Testis (tissue), 3 donors: ENCODE measurements around the gene SCGB1A1. TPM values are rescaled to one million over a fixed set of nuclear protein-coding genes. Genes with fewer than 3 reads are reported as not detected.

Experiments
- DNase-seq: peaks from one replicate; pipeline ENCODE4 v3.0.0-alpha.2; 2019
- H3K27ac ChIP-seq, 2 donors: fragments of 200-600 bp; sonication (generic); one replicate each; pipeline ENCODE4 v1.5.1; 2019
- H3K27me3 ChIP-seq: fragments of 200-600 bp; sonication (generic); one replicate; pipeline ENCODE4 v1.5.1; 2019
- H3K36me3 ChIP-seq: fragments of 200-600 bp; sonication (generic); one replicate; pipeline ENCODE4 v1.5.1; 2017; ENCODE audit warnings: low read depth; ENCODE audit errors: missing control alignments
- H3K4me1 ChIP-seq: fragments of 200-600 bp; sonication (generic); one replicate; pipeline ENCODE4 v1.5.1; 2019
- H3K4me3 ChIP-seq, 2 donors: fragments of 200-600 bp; sonication (generic); one replicate each; pipeline ENCODE4 v1.5.1; 2017 to 2019
- H3K9me3 ChIP-seq: fragments of 200-600 bp; sonication (generic); one replicate; pipeline ENCODE4 v1.5.1; 2017
- POLR2A ChIP-seq: fragments of 450-650 bp; IDR thresholded peaks from one replicate; pipeline ENCODE4 v1.6.1; 2017; ENCODE audit warnings: antibody characterized with exemption, mild to moderate bottlenecking, moderate library complexity
- WGBS, 2 donors: methylation state at CpG; one replicate each; pipeline ENCODE4 v1.1.5; 2018; 5-methylcytosine and 5-hydroxymethylcytosine counted together
- intact Hi-C: fragments of 100-400 bp; cut with DNase I; formaldehyde crosslinking; loops from one replicate; pipeline ENCODE4 v1.15.1; 2023; ENCODE audit warnings: low total_unique reads
- polyA plus RNA-seq: library from polyadenylated mRNA; stranded (reverse); fragments of 350-450 nt; fragmentation: Illumina TruSeq; extraction: RNeasy Lipid Tissue Mini Kit (QIAGEN cat#74804); gene quantifications from one replicate; pipeline ENCODE4 v1.2.3, GENCODE V29; 2014; ENCODE audit warnings: low read depth, low replicate concordance; ENCODE audit not compliant: insufficient read depth
- total RNA-seq, 2 donors: library from RNA; depleted of rRNA; stranded (reverse); fragments of >200 nt; gene quantifications; one replicate each; pipeline ENCODE4 v1.2.3, GENCODE V29; 2016
- TF ChIP-seq, protein P1 (sequence below), 3 experiments: fragments of 450-650 bp in 2 of 3; fragments of 200-600 bp in 1 of 3; sonication (generic) in 1 of 3; IDR thresholded peaks; one replicate each; pipeline ENCODE4 v1.5.1; 2016 to 2019; ENCODE audit warnings: antibody characterized with exemption in 3 of 3, mild to moderate bottlenecking in 2 of 3, moderate library complexity in 1 of 3

Gene SCGB1A1
- total and polyA plus RNA-seq, 3 donors from 2014 or later, result not detected

DNA sequence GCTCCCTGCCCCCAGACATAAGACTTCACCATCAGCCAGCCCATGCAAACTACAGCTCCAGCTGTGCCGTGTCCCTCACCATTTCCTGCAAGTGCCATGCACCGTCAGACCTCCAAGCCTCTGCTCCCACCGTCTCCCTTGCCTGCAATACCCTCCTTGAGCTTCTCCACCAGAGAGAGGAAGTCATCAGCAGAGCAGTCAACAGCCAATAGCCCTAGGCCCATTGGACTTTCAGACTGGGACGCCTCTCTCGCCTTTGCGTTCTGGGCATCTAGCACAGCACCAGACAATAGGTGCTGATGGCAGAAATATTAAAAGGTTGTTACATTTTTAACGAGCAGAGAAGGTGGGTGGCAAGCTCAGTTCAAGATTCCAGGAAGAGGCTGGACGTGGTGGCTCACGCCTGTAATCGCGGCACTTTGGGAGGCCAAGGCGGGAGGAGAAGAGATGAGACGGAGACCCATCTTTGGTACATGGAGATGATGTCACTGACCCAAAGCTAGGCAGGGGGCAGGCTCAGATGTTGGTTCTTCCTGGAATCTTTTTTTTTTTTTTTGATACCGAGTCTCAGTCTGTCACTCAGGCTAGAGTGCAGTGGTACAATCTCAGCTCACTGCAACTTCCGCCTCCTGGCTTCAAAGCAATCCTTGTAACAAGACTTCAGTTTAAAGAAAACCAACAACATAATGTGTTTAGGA lies 31.9 kb downstream of the SCGB1A1 start:
- WGBS, 2 donors, result 93 to 94% methylated on average over 15 of the region's 15 CpGs
- H3K4me1 ChIP-seq, result peaks cover 4% of the 10 kb centered on the region
- H3K36me3 ChIP-seq, result no peaks in the 10 kb centered on the region
- intact Hi-C loops, result no loop called here
- TF ChIP-seq POLR2A, result no peak
- TF ChIP-seq, protein P1, sequence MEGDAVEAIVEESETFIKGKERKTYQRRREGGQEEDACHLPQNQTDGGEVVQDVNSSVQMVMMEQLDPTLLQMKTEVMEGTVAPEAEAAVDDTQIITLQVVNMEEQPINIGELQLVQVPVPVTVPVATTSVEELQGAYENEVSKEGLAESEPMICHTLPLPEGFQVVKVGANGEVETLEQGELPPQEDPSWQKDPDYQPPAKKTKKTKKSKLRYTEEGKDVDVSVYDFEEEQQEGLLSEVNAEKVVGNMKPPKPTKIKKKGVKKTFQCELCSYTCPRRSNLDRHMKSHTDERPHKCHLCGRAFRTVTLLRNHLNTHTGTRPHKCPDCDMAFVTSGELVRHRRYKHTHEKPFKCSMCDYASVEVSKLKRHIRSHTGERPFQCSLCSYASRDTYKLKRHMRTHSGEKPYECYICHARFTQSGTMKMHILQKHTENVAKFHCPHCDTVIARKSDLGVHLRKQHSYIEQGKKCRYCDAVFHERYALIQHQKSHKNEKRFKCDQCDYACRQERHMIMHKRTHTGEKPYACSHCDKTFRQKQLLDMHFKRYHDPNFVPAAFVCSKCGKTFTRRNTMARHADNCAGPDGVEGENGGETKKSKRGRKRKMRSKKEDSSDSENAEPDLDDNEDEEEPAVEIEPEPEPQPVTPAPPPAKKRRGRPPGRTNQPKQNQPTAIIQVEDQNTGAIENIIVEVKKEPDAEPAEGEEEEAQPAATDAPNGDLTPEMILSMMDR (IDR thresholded peaks at IDR 0.05), result no peak
- no peaks in the 10 kb centered on the region for H3K9me3 ChIP-seq
- H3K4me3 ChIP-seq, result no peak overlapping the region
- no peaks in the 10 kb centered on the region for H3K27me3 ChIP-seq
- H3K27ac ChIP-seq, result no peak overlapping the region
- no peak for DNase-seq

DNA sequence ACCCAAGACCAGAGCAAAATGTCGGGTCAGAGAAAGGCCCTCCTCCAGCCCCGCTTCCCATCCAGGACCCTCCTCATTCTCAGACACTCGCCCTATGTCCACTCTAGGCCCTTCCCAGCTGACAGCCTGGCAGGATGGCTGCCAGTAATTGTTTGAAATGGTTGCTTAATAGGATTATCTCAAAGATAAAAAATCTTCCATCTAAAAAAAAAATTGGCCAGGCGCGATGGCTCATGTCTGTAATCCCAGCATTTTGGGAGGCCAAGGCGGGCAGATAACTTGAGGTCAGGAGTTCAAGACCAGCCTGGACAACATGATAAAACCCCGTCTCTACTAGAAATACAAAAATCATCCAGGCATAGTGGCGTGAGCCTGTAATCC lies 32.4 kb downstream of the SCGB1A1 start:
- TF ChIP-seq POLR2A, result no peak
- TF ChIP-seq, protein P1 (IDR thresholded peaks at IDR 0.05), result no peak
- Histone ChIP-seq H3K4me3 (no peak overlapping the region), H3K9me3 (no peaks in the 10 kb centered on the region), H3K4me1 (peaks cover under 1% of the 10 kb centered on the region), H3K27me3 (no peaks in the 10 kb centered on the region), H3K36me3 (no peaks in the 10 kb centered on the region), H3K27ac (no peak overlapping the region)
- whole genome bisulfite sequencing, 2 donors, result 91 to 92% methylated on average over 8 of the region's 8 CpGs
- intact Hi-C loops, result no loop called here
- DNase-seq, result no peak

DNA sequence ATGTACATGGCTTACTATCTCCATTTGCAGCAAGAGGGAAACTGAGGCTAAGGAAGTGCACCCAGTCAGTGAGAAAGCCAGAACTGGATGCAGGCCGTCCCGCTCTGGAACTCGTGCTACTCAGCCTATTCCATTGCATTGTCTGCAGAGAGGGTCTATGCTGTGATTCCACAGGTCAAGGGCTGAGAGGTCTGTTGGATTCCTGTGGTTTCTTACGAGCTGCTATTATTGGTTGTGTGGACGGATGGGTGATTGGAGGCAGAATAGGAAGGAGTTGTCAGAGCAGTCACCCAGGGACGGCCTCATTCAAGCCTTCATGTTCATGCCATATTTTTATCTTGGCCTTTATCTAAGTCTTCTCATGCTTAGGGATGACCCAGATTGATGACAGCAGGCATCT lies 33.4 kb downstream of the SCGB1A1 start:
- H3K27ac ChIP-seq, result no peak overlapping the region
- TF ChIP-seq, protein P1 (IDR thresholded peaks at IDR 0.05), result no peak
- intact Hi-C loops, result no loop called here
- no peaks in the 10 kb centered on the region for H3K36me3 ChIP-seq
- WGBS, 2 donors, result 84 to 94% methylated on average over 6 of the region's 6 CpGs
- no peak for DNase-seq
- H3K4me3 ChIP-seq, result no peak overlapping the region
- H3K9me3 ChIP-seq, result no peaks in the 10 kb centered on the region
- H3K27me3 ChIP-seq, result no peaks in the 10 kb centered on the region
- peaks cover 2% of the 10 kb centered on the region for H3K4me1 ChIP-seq

DNA sequence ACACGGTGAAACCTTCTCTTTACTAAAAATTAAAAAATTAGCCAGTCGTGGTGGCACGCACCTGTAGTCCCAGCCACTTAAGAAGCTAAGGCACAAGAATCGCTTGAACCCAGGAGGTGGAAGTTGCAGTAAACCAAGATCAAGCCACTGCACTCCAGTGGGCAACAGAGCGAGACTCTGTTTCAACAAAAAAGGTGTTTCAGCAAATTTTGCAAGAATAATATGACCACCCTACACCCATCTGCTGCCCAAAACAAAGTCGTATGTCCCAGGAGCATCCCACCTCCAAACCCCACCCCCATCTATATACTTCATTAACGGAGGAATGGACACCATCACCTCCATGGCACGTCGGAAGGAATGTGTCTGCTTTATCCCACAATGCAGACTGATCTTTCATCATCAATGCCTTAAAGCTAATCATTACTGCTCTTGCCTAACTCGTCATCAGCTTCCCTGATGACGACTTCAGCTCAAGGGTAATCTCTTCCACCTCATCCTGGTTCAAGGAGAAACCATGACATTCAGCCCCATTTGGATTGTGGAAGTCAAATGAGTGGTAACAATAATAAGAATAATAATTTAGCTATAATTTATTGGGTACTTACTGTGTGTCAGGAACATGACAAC lies 34.1 kb downstream of the SCGB1A1 start:
- H3K4me1 ChIP-seq, result peaks cover 4% of the 10 kb centered on the region
- H3K36me3 ChIP-seq, result no peaks in the 10 kb centered on the region
- no peak overlapping the region for H3K4me3 ChIP-seq
- H3K9me3 ChIP-seq, result no peaks in the 10 kb centered on the region
- no peaks in the 10 kb centered on the region for H3K27me3 ChIP-seq
- H3K27ac ChIP-seq, result no peak overlapping the region
- WGBS, 2 donors, result 90 to 94% methylated on average over 11 of the region's 11 CpGs
- TF ChIP-seq, protein P1 (IDR thresholded peaks at IDR 0.05), result no peak
- no peak for TF ChIP-seq POLR2A
- DNase-seq, result no peak
- intact Hi-C loops, result no loop called here

DNA sequence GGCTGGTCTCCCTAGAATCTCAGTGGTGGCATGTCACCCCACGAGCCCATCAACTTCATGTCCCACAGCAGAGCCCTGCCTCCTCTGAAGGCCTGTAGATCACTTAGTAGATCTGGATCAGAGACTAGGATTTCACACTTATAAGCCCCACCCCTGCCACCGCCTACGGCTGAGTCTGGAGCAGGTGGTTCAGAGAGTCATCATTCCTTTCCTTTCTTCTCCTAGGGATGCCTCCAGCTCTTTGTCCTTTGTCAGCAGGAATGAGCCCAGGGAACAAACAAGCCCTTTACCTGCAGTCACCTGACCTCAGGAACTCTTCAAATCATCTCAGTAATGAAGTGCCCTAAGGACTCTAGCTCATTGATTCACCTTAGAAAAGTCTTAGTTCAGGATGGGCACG lies 37.8 kb downstream of the SCGB1A1 start:
- DNase-seq, result no peak
- H3K27ac ChIP-seq, result no peak overlapping the region
- no peaks in the 10 kb centered on the region for H3K36me3 ChIP-seq
- 92 to 100% methylated on average over 4 of the region's 4 CpGs for WGBS, 2 donors
- no peaks in the 10 kb centered on the region for H3K27me3 ChIP-seq
- intact Hi-C loops, result no loop called here
- TF ChIP-seq, protein P1 (IDR thresholded peaks at IDR 0.05), result no peak
- no peak for TF ChIP-seq POLR2A
- H3K4me3 ChIP-seq, result no peak overlapping the region
- H3K4me1 ChIP-seq, result peaks cover 13% of the 10 kb centered on the region
- no peaks in the 10 kb centered on the region for H3K9me3 ChIP-seq
